Measurements from ENCODE around the gene VPS51. TPM values are rescaled to one million over a fixed set of nuclear protein-coding genes. Genes with fewer than 3 reads are reported as not detected.

Gene VPS51
- 51.6 to 68.1 TPM (median 56.0 TPM) in 5 replicates for total RNA-seq (2022; extraction: Qiagen RNA extraction; ENCODE audit: low read depth)

GRCh38 chr11:65095974-65096806 lies at the start of gene VPS51:
Gene VPS51, plus strand, starts transcription at chr11:65096214. Its CDS starts 37 bp downstream, at chr11:65096251.

GRCh38 chr11:65058419-65059054 lies 37.5 kb upstream of the VPS51 start, which contains the start of gene NAALADL1:
Gene NAALADL1, minus strand, starts transcription at chr11:65058553. Its CDS starts 32 bp downstream, at chr11:65058521.

GRCh38 chr11:65083834-65084597 lies 12.0 kb upstream of the VPS51 start, which contains the start of the genes CDCA5 and ZFPL1:
Gene CDCA5, minus strand, starts transcription at chr11:65084040. Its CDS starts 62 bp downstream, at chr11:65083978.
Gene ZFPL1, plus strand, starts transcription at chr11:65084222. Its CDS starts 477 bp downstream, at chr11:65084699.

GRCh38 chr11:65111744-65112545 lies 15.9 kb downstream of the VPS51 start, which contains the start of gene TM7SF2:
Gene TM7SF2, plus strand, starts transcription at chr11:65111872. Its CDS starts 144 bp downstream, at chr11:65112016.

GRCh38 chr11:65117206-65118096 lies 21.4 kb downstream of the VPS51 start, which contains the start of gene ZNHIT2:
Gene ZNHIT2, minus strand, starts transcription at chr11:65117701. Its CDS starts 48 bp downstream, at chr11:65117653.

GRCh38 chr11:65121865-65122696 lies 26.1 kb downstream of the VPS51 start, which contains the start of the genes FAU and MRPL49:
Gene FAU, minus strand, starts transcription at chr11:65122134. Its CDS starts 321 bp downstream, at chr11:65121813.
Gene MRPL49, plus strand, starts transcription at chr11:65122321. Its CDS starts 26 bp downstream, at chr11:65122347.

GRCh38 chr11:65134240-65134951 lies 38.4 kb downstream of the VPS51 start, which contains the start of gene SYVN1:
Gene SYVN1, minus strand, starts transcription at chr11:65134519. Its CDS starts 918 bp downstream, at chr11:65133601.

Other genes with a start within 250 kb of the VPS51 start
- gene EHD1, start 217.6 kb upstream of the VPS51 start, total RNA-seq (2022; extraction: Qiagen RNA extraction; ENCODE audit: low read depth): 129 to 169 TPM (median 139 TPM) in 5 replicates
- gene ATG2A, start 179.0 kb upstream of the VPS51 start, total RNA-seq (2022; extraction: Qiagen RNA extraction; ENCODE audit: low read depth): 16.9 to 25.7 TPM (median 23.3 TPM) in 5 replicates
- 3.7 to 7.1 TPM (median 5.4 TPM) in 5 replicates for gene PPP2R5B, start 171.5 kb upstream of the VPS51 start, total RNA-seq (2022; extraction: Qiagen RNA extraction; ENCODE audit: low read depth)
- gene GPHA2, start 160.3 kb upstream of the VPS51 start, total RNA-seq (2022; extraction: Qiagen RNA extraction; ENCODE audit: low read depth): not detected in 5 replicates
- not detected in 5 replicates for gene MAJIN, start 124.1 kb upstream of the VPS51 start, total RNA-seq (2022; extraction: Qiagen RNA extraction; ENCODE audit: low read depth)
- gene BATF2, start 99.2 kb upstream of the VPS51 start, total RNA-seq (2022; extraction: Qiagen RNA extraction; ENCODE audit: low read depth): 0.87 to 1.4 TPM (median 1.1 TPM) in 5 replicates
- gene ARL2, start 82.1 kb upstream of the VPS51 start, total RNA-seq (2022; extraction: Qiagen RNA extraction; ENCODE audit: low read depth): 165 to 187 TPM (median 173 TPM) in 5 replicates
- gene SNX15, start 68.8 kb upstream of the VPS51 start, total RNA-seq (2022; extraction: Qiagen RNA extraction; ENCODE audit: low read depth): 22.2 to 25.0 TPM (median 23.3 TPM) in 5 replicates
- gene SAC3D1, start 55.0 kb upstream of the VPS51 start, total RNA-seq (2022; extraction: Qiagen RNA extraction; ENCODE audit: low read depth): 41.8 to 56.5 TPM (median 48.8 TPM) in 5 replicates
- not detected in 5 replicates for gene NAALADL1, start 37.7 kb upstream of the VPS51 start, total RNA-seq (2022; extraction: Qiagen RNA extraction; ENCODE audit: low read depth)
- 60.5 to 75.2 TPM (median 71.6 TPM) in 5 replicates for gene CDCA5, start 12.2 kb upstream of the VPS51 start, total RNA-seq (2022; extraction: Qiagen RNA extraction; ENCODE audit: low read depth)
- gene ZFPL1, start 12.0 kb upstream of the VPS51 start, total RNA-seq (2022; extraction: Qiagen RNA extraction; ENCODE audit: low read depth): 28.5 to 35.4 TPM (median 33.5 TPM) in 5 replicates
- gene TM7SF2, start 15.7 kb downstream of the VPS51 start, total RNA-seq (2022; extraction: Qiagen RNA extraction; ENCODE audit: low read depth): 4.6 to 9.0 TPM (median 6.1 TPM) in 5 replicates
- gene ZNHIT2, start 21.5 kb downstream of the VPS51 start, total RNA-seq (2022; extraction: Qiagen RNA extraction; ENCODE audit: low read depth): 13.2 to 23.0 TPM (median 20.9 TPM) in 5 replicates
- 836 to 988 TPM (median 969 TPM) in 5 replicates for gene FAU, start 25.9 kb downstream of the VPS51 start, total RNA-seq (2022; extraction: Qiagen RNA extraction; ENCODE audit: low read depth)
- 76.2 to 80.9 TPM (median 77.4 TPM) in 5 replicates for gene MRPL49, start 26.1 kb downstream of the VPS51 start, total RNA-seq (2022; extraction: Qiagen RNA extraction; ENCODE audit: low read depth)
- gene SYVN1, start 38.3 kb downstream of the VPS51 start, total RNA-seq (2022; extraction: Qiagen RNA extraction; ENCODE audit: low read depth): 31.0 to 44.6 TPM (median 42.1 TPM) in 5 replicates
- gene SPDYC, start 74.0 kb downstream of the VPS51 start, total RNA-seq (2022; extraction: Qiagen RNA extraction; ENCODE audit: low read depth): not detected in 5 replicates
- 96.7 to 116 TPM (median 104 TPM) in 5 replicates for gene CAPN1, start 85.7 kb downstream of the VPS51 start, total RNA-seq (2022; extraction: Qiagen RNA extraction; ENCODE audit: low read depth)
- gene POLA2, start 165.7 kb downstream of the VPS51 start, total RNA-seq (2022; extraction: Qiagen RNA extraction; ENCODE audit: low read depth): 14.1 to 19.3 TPM (median 15.7 TPM) in 5 replicates
- 14.5 to 16.5 TPM (median 14.8 TPM) in 5 replicates for gene CDC42EP2, start 218.7 kb downstream of the VPS51 start, total RNA-seq (2022; extraction: Qiagen RNA extraction; ENCODE audit: low read depth)
- gene DPF2, start 237.6 kb downstream of the VPS51 start, total RNA-seq (2022; extraction: Qiagen RNA extraction; ENCODE audit: low read depth): 39.6 to 46.0 TPM (median 41.1 TPM) in 5 replicates